ENCODE results near the gene ADPRHL1.

ADPRHL1 gene

GRCh38 chr13:113359571-113359970 is 93.7 kb downstream of the ADPRHL1 start:
- Histone ChIP-seq H3K18ac (ENCODE audit: low read length) (no peak overlapping the region), H3K4me2 (ENCODE audit: low read length) (no peak overlapping the region), H3K4me3 (ENCODE audit: low read depth, low read length) (no peak overlapping the region), H4K91ac (ENCODE audit: low read depth, low read length) (no peak overlapping the region), H4K8ac (ENCODE audit: low read depth, low read length) (no peak overlapping the region), H3K4ac (ENCODE audit: low read depth, low read length) (no peak overlapping the region), H3K79me1 (ENCODE audit: low read length) (peaks cover 5% of the 10 kb centered on the region), H3K23ac (ENCODE audit: low read length) (no peak overlapping the region), H2BK12ac (ENCODE audit: low read length) (no peak overlapping the region), H3K9ac (ENCODE audit: low read length) (no peak overlapping the region), H2BK5ac (ENCODE audit: low read depth, low read length, poor library complexity) (no peak overlapping the region), H3K79me2 (ENCODE audit: control insufficient read depth, insufficient read depth, low read length, poor library complexity) (peaks cover 4% of the 10 kb centered on the region), H2AK5ac (ENCODE audit: low read length) (no peak overlapping the region), H2BK120ac (ENCODE audit: insufficient read depth, low read length, poor library complexity) (no peak overlapping the region), H3K36me3 (ENCODE audit: control insufficient read depth in 1 of 2, insufficient read depth in 2 of 2, low read length in 2 of 2) (no peaks in the 10 kb centered on the region), H4K12ac (ENCODE audit: low read depth, low read length) (no peak overlapping the region), H2AFZ (ENCODE audit: insufficient read depth, low read length, poor library complexity) (no peak overlapping the region), H3K4me1 (ENCODE audit: control insufficient read depth in 1 of 2, insufficient read depth in 2 of 2, low read length in 2 of 2) (peaks cover 0 to 6% of the 10 kb centered on the region in 2 experiments), H3K14ac (ENCODE audit: low read length) (no peak overlapping the region), H3K9me3 (ENCODE audit: insufficient read depth, low read depth, low read length) (no peaks in the 10 kb centered on the region), H3K27me3 (ENCODE audit: insufficient read depth, low read length) (no peaks in the 10 kb centered on the region), H3K27ac (ENCODE audit: low read depth, low read length) (no peak overlapping the region)
- DNase-seq: no peak
- no CpG with 5 or more reads among the region's 11 CpGs for WGBS (ENCODE audit: extremely low coverage, insufficient coverage, insufficient read length)

DNA sequence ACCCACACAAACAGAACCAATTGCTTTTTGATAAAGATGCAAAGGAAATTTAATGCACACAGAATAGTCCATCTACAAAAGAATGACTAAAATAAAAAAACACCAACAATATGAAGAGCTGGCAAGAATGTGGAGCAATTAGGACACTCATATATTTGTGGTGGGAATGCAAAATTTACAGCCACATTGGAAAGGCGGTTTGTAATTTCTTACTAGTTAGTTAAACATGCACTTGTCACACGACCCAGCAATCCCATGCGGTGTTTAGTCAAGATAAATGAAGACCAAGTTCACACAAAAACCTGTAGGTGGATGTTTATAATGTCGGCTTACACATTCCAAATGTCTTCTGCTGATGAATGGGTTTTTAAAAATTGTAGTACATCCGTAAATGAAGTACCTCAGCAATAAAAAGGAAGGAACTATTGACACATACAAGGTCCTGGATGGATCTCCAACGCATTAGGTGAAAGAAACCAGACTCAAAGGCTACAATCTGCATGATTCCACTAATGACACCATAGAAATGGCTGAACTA is 94.6 kb downstream of the ADPRHL1 start:
- Histone ChIP-seq H2AFZ (ENCODE audit: insufficient read depth, low read length, poor library complexity) (no peak overlapping the region), H4K8ac (ENCODE audit: low read depth, low read length) (no peak overlapping the region), H4K12ac (ENCODE audit: low read depth, low read length) (no peak overlapping the region), H3K4ac (ENCODE audit: low read depth, low read length) (no peak overlapping the region), H3K14ac (ENCODE audit: low read length) (no peak overlapping the region), H3K36me3 (ENCODE audit: control insufficient read depth in 1 of 2, insufficient read depth in 2 of 2, low read length in 2 of 2) (no peaks in the 10 kb centered on the region), H4K91ac (ENCODE audit: low read depth, low read length) (no peak overlapping the region), H2BK12ac (ENCODE audit: low read length) (no peak overlapping the region), H3K27me3 (ENCODE audit: insufficient read depth, low read length) (no peaks in the 10 kb centered on the region), H3K4me1 (ENCODE audit: control insufficient read depth in 1 of 2, insufficient read depth in 2 of 2, low read length in 2 of 2) (peaks cover 0 to 6% of the 10 kb centered on the region in 2 experiments), H3K27ac (ENCODE audit: low read depth, low read length) (no peak overlapping the region), H3K18ac (ENCODE audit: low read length) (no peak overlapping the region), H2AK5ac (ENCODE audit: low read length) (no peak overlapping the region), H3K79me1 (ENCODE audit: low read length) (peaks cover 3% of the 10 kb centered on the region), H3K9ac (ENCODE audit: low read length) (no peak overlapping the region), H3K9me3 (ENCODE audit: insufficient read depth, low read depth, low read length) (no peaks in the 10 kb centered on the region), H3K4me3 (ENCODE audit: low read depth, low read length) (no peak overlapping the region), H2BK5ac (ENCODE audit: low read depth, low read length, poor library complexity) (no peak overlapping the region), H3K4me2 (ENCODE audit: low read length) (no peak overlapping the region), H2BK120ac (ENCODE audit: insufficient read depth, low read length, poor library complexity) (no peak overlapping the region), H3K79me2 (ENCODE audit: control insufficient read depth, insufficient read depth, low read length, poor library complexity) (peaks cover 3% of the 10 kb centered on the region), H3K23ac (ENCODE audit: low read length) (no peak overlapping the region)
- no peak for DNase-seq
- no CpG with 5 or more reads among the region's 6 CpGs for WGBS (ENCODE audit: extremely low coverage, insufficient coverage, insufficient read length)

- Histone ChIP-seq H3K18ac (ENCODE audit: low read length) (no peak overlapping the region), H3K14ac (ENCODE audit: low read length) (no peak overlapping the region), H4K91ac (ENCODE audit: low read depth, low read length) (no peak overlapping the region), H2BK12ac (ENCODE audit: low read length) (no peak overlapping the region), H2AFZ (ENCODE audit: insufficient read depth, low read length, poor library complexity) (no peak overlapping the region), H2AK5ac (ENCODE audit: low read length) (no peak overlapping the region), H4K12ac (ENCODE audit: low read depth, low read length) (no peak overlapping the region), H3K79me1 (ENCODE audit: low read length) (no peaks in the 10 kb centered on the region), H3K4me3 (ENCODE audit: low read depth, low read length) (no peak overlapping the region), H3K4me1 (ENCODE audit: control insufficient read depth in 1 of 2, insufficient read depth in 2 of 2, low read length in 2 of 2) (peaks cover 0 to under 1% of the 10 kb centered on the region in 2 experiments), H3K23ac (ENCODE audit: low read length) (no peak overlapping the region), H3K79me2 (ENCODE audit: control insufficient read depth, insufficient read depth, low read length, poor library complexity) (no peaks in the 10 kb centered on the region), H3K9ac (ENCODE audit: low read length) (no peak overlapping the region), H3K36me3 (ENCODE audit: control insufficient read depth in 1 of 2, insufficient read depth in 2 of 2, low read length in 2 of 2) (no peaks in the 10 kb centered on the region), H2BK120ac (ENCODE audit: insufficient read depth, low read length, poor library complexity) (no peak overlapping the region), H3K27ac (ENCODE audit: low read depth, low read length) (no peak overlapping the region), H4K8ac (ENCODE audit: low read depth, low read length) (no peak overlapping the region), H3K4me2 (ENCODE audit: low read length) (no peak overlapping the region), H2BK5ac (ENCODE audit: low read depth, low read length, poor library complexity) (no peak overlapping the region), H3K4ac (ENCODE audit: low read depth, low read length) (no peak overlapping the region), H3K9me3 (ENCODE audit: insufficient read depth, low read depth, low read length) (no peaks in the 10 kb centered on the region), H3K27me3 (ENCODE audit: insufficient read depth, low read length) (no peaks in the 10 kb centered on the region)
- DNase-seq: no peak
- WGBS (ENCODE audit: extremely low coverage, insufficient coverage, insufficient read length): no CpG with 5 or more reads among the region's 5 CpGs
Observed at GRCh38 chr13:113357529-113357928, 95.8 kb downstream of the ADPRHL1 start.

GRCh38 chr13:113356596-113356995 is 96.7 kb downstream of the ADPRHL1 start:
- Histone ChIP-seq H4K12ac (ENCODE audit: low read depth, low read length) (no peak overlapping the region), H3K27me3 (ENCODE audit: insufficient read depth, low read length) (no peaks in the 10 kb centered on the region), H3K36me3 (ENCODE audit: control insufficient read depth in 1 of 2, insufficient read depth in 2 of 2, low read length in 2 of 2) (no peaks in the 10 kb centered on the region), H3K4ac (ENCODE audit: low read depth, low read length) (no peak overlapping the region), H2BK120ac (ENCODE audit: insufficient read depth, low read length, poor library complexity) (no peak overlapping the region), H2AFZ (ENCODE audit: insufficient read depth, low read length, poor library complexity) (no peak overlapping the region), H3K9ac (ENCODE audit: low read length) (no peak overlapping the region), H3K9me3 (ENCODE audit: insufficient read depth, low read depth, low read length) (no peaks in the 10 kb centered on the region), H3K4me1 (ENCODE audit: control insufficient read depth in 1 of 2, insufficient read depth in 2 of 2, low read length in 2 of 2) (no peaks in the 10 kb centered on the region), H3K4me3 (ENCODE audit: low read depth, low read length) (no peak overlapping the region), H3K18ac (ENCODE audit: low read length) (no peak overlapping the region), H4K91ac (ENCODE audit: low read depth, low read length) (no peak overlapping the region), H3K79me2 (ENCODE audit: control insufficient read depth, insufficient read depth, low read length, poor library complexity) (no peaks in the 10 kb centered on the region), H2BK12ac (ENCODE audit: low read length) (no peak overlapping the region), H3K23ac (ENCODE audit: low read length) (no peak overlapping the region), H2BK5ac (ENCODE audit: low read depth, low read length, poor library complexity) (no peak overlapping the region), H2AK5ac (ENCODE audit: low read length) (no peak overlapping the region), H4K8ac (ENCODE audit: low read depth, low read length) (no peak overlapping the region), H3K79me1 (ENCODE audit: low read length) (no peaks in the 10 kb centered on the region), H3K4me2 (ENCODE audit: low read length) (no peak overlapping the region), H3K14ac (ENCODE audit: low read length) (no peak overlapping the region), H3K27ac (ENCODE audit: low read depth, low read length) (no peak overlapping the region)
- no CpG with 5 or more reads among the region's 4 CpGs for WGBS (ENCODE audit: extremely low coverage, insufficient coverage, insufficient read length)
- DNase-seq: no peak

All from trophoblast cell (in vitro differentiated cells and primary cell).